Activated CD4-positive, alpha-beta memory T cell treated with anti-CD3 and anti-CD28 coated beads for 36 hours (primary cell): Measurements from ENCODE around the gene METTL13. TPM values are rescaled to one million over a fixed set of nuclear protein-coding genes. Genes with fewer than 3 reads are reported as not detected.

ENCODE experiments used
- CTCF ChIA-PET: fragments of 350-600 bp; sonication (Branson Sonifier 250); formaldehyde crosslinking; loops from one replicate; lab custom pipeline; 2021; ENCODE audit warnings: antibody characterized with exemption, inconsistent platforms; lab: Charles Lee
- POLR2A ChIA-PET: fragments of 350-600 bp; sonication (Branson Sonifier 250); formaldehyde crosslinking; loops from one replicate; lab custom pipeline; 2021; ENCODE audit warnings: antibody characterized with exemption; lab: Charles Lee
- DNase-seq: peaks from one replicate; pipeline ENCODE4 v3.0.0-alpha.2; 2020
- H3K27ac Mint-ChIP-seq: one replicate; pipeline ENCODE4 v1.8.0; 2021; ENCODE audit warnings: mixed read lengths
- H3K27me3 Mint-ChIP-seq: one replicate; pipeline ENCODE4 v1.8.0; 2021; ENCODE audit warnings: mixed read lengths
- H3K36me3 Mint-ChIP-seq: one replicate; pipeline ENCODE4 v1.8.0; 2021; ENCODE audit warnings: mixed read lengths
- H3K4me1 Mint-ChIP-seq: one replicate; pipeline ENCODE4 v1.8.0; 2021; ENCODE audit warnings: low read depth, mixed read lengths
- H3K4me3 Mint-ChIP-seq: one replicate; pipeline ENCODE4 v1.8.0; 2021; ENCODE audit warnings: mild to moderate bottlenecking, mixed read lengths
- H3K9me3 Mint-ChIP-seq: one replicate; pipeline ENCODE4 v1.8.0; 2021; ENCODE audit warnings: mixed read lengths
- intact Hi-C: fragments of 100-400 bp; cut with micrococcal nuclease; formaldehyde crosslinking; loops from one replicate; pipeline ENCODE4 v1.15.1; 2023
- total RNA-seq, 2 experiments: library from RNA; stranded (reverse); gene quantifications; one replicate each; pipeline ENCODE4 v1.2.3, GENCODE V29; 2021

METTL13 gene
- total RNA-seq, 2 experiments from 2014 or later, result 45.6 to 49.8 TPM

- Mint-ChIP-seq H3K9me3 (peaks cover 25% of the 10 kb centered on the region), H3K36me3 (peaks cover 16% of the 10 kb centered on the region), H3K27ac (no peak overlapping the region), H3K4me1 (no peaks in the 10 kb centered on the region), H3K27me3 (no peaks in the 10 kb centered on the region), H3K4me3 (no peak overlapping the region)
- CTCF ChIA-PET, result no interaction called here
- no peak for DNase-seq
- intact Hi-C loops, result no loop called here
- POLR2A ChIA-PET, result no interaction called here
These were observed 47.3 kb downstream of the METTL13 start for GRCh38 chr1:171828794-171829193.

GRCh38 chr1:171833091-171833825, 51.8 kb downstream of the METTL13 start:
- intact Hi-C loops, result no loop called here
- Mint-ChIP-seq H3K4me1 (no peaks in the 10 kb centered on the region), H3K9me3 (no peaks in the 10 kb centered on the region), H3K27me3 (no peaks in the 10 kb centered on the region), H3K27ac (no peak overlapping the region), H3K36me3 (no peaks in the 10 kb centered on the region), H3K4me3 (no peak overlapping the region)
- CTCF ChIA-PET, result interaction anchor here (0.6 kb wide), 1 partner anchor 21 kb away, joined by 6 read pairs; no protein-coding TSS in a partner anchor
- DNase-seq, result no peak
- POLR2A ChIA-PET, result no interaction called here

GRCh38 chr1:171834821-171835220, 53.4 kb downstream of the METTL13 start:
- Mint-ChIP-seq H3K27ac (no peak overlapping the region), H3K4me1 (no peaks in the 10 kb centered on the region), H3K4me3 (no peak overlapping the region), H3K36me3 (no peaks in the 10 kb centered on the region), H3K27me3 (no peaks in the 10 kb centered on the region), H3K9me3 (no peaks in the 10 kb centered on the region)
- intact Hi-C loops, result no loop called here
- POLR2A ChIA-PET, result no interaction called here
- DNase-seq, result no peak
- CTCF ChIA-PET, result interaction anchor here (0.8 to 0.9 kb wide), 2 partner anchors 33 to 34 kb away, joined by 3 read pairs; no protein-coding TSS in a partner anchor

DNA sequence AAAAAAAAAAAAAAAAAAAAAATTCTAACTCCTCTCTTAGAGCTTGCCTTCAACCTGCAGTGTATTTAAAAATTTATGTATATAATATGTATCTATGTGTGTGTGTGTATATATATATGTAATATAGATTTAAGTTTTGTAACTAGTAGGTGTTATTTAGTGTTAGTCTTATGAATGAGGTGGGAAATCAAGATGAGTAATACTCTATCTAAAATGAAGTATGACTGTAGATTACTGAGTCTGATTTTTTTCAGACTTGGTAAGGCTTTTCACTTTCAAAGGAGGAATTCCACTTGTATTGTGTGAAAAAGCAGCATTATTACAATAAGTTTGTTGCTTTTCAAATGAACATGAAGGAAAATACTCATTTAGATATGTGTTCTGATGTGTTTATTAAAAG, 54.4 kb downstream of the METTL13 start:
- H3K4me1 Mint-ChIP-seq, result peaks cover 5% of the 10 kb centered on the region
- H3K27ac Mint-ChIP-seq, result no peak overlapping the region
- intact Hi-C loops, result no loop called here
- H3K9me3 Mint-ChIP-seq, result no peaks in the 10 kb centered on the region
- DNase-seq, result no peak
- ChIA-PET CTCF (interaction anchor here (0.6 kb wide), 1 partner anchor 34 kb away, joined by 3 read pairs; no protein-coding TSS in a partner anchor), POLR2A (no interaction called here)
- H3K27me3 Mint-ChIP-seq, result no peaks in the 10 kb centered on the region
- H3K36me3 Mint-ChIP-seq, result no peaks in the 10 kb centered on the region
- H3K4me3 Mint-ChIP-seq, result no peak overlapping the region

- CTCF ChIA-PET, result interaction anchor here (1.1 to 2.4 kb wide), 3 partner anchors 39 to 196 kb away, joined by 3 to 20 read pairs (median 4); no protein-coding TSS in a partner anchor
- H3K4me3 Mint-ChIP-seq, result peak within 1 kb of the TSS; percentile 77
- peaks cover 14% of the 10 kb centered on the region for H3K27me3 Mint-ChIP-seq
- no peaks in the 10 kb centered on the region for H3K36me3 Mint-ChIP-seq
- H3K4me1 Mint-ChIP-seq, result peaks cover 12% of the 10 kb centered on the region
- POLR2A ChIA-PET, result interaction anchor here (1.0 to 1.3 kb wide), 4 partner anchors 24 to 517 kb away, joined by 3 read pairs; no protein-coding TSS in a partner anchor
- H3K9me3 Mint-ChIP-seq, result no peaks in the 10 kb centered on the region
- intact Hi-C loops, result loop anchor here (1.0 to 5.0 kb wide), 4 partner anchors 24 to 99 kb away; partner anchors contain the start of genes METTL13 and VAMP4
- peak; percentile 81 for DNase-seq
- H3K27ac Mint-ChIP-seq, result no peak within 1 kb of the TSS
These were observed 59.8 kb downstream of the METTL13 start, which contains the start of gene DNM3 for GRCh38 chr1:171841050-171841910. TSS of gene DNM3 (plus strand) at chr1:171841498. CDS start at chr1:171841657, 159 bp downstream.

GRCh38 chr1:171841931-171842761, 60.7 kb downstream of the METTL13 start:
- intact Hi-C loops, result loop anchor here (1.0 to 5.0 kb wide), 4 partner anchors 25 to 100 kb away; partner anchors contain the start of genes METTL13 and VAMP4

GRCh38 chr1:171844381-171844780, 62.9 kb downstream of the METTL13 start:
- POLR2A ChIA-PET, result no interaction called here

More at GRCh38 chr1:171841931-171842761, 60.7 kb downstream of the METTL13 start:
- CTCF ChIA-PET, result interaction anchor here (1.1 to 2.4 kb wide), 3 partner anchors 40 to 197 kb away, joined by 3 to 20 read pairs (median 4); no protein-coding TSS in a partner anchor
- no peaks in the 10 kb centered on the region for H3K9me3 Mint-ChIP-seq
- no peaks in the 10 kb centered on the region for H3K36me3 Mint-ChIP-seq
- no peak overlapping the region for H3K27ac Mint-ChIP-seq
- peaks cover 12% of the 10 kb centered on the region for H3K4me1 Mint-ChIP-seq
- POLR2A ChIA-PET, result interaction anchor here (1.0 to 1.3 kb wide), 4 partner anchors 25 to 516 kb away, joined by 3 read pairs; no protein-coding TSS in a partner anchor
- peaks cover 14% of the 10 kb centered on the region for H3K27me3 Mint-ChIP-seq
- DNase-seq, result peak; percentile 22
- H3K4me3 Mint-ChIP-seq, result peak overlapping the region; percentile 77

GRCh38 chr1:171845998-171846397, 64.5 kb downstream of the METTL13 start:
- ChIA-PET POLR2A (no interaction called here), CTCF (no interaction called here)
- Mint-ChIP-seq H3K36me3 (no peaks in the 10 kb centered on the region), H3K27ac (no peak overlapping the region), H3K4me3 (no peak overlapping the region), H3K4me1 (peaks cover 7% of the 10 kb centered on the region), H3K27me3 (peaks cover 14% of the 10 kb centered on the region), H3K9me3 (no peaks in the 10 kb centered on the region)
- intact Hi-C loops, result no loop called here
- no peak for DNase-seq

More at GRCh38 chr1:171844381-171844780, 62.9 kb downstream of the METTL13 start:
- CTCF ChIA-PET, result interaction anchor here (0.9 to 1.0 kb wide), 2 partner anchors 39 to 44 kb away, joined by 4 read pairs; no protein-coding TSS in a partner anchor
- intact Hi-C loops, result loop anchor here (5.0 kb wide), 2 partner anchors 42 to 102 kb away; partner anchors contain the start of gene VAMP4
- H3K27me3 Mint-ChIP-seq, result peaks cover 14% of the 10 kb centered on the region
- H3K4me1 Mint-ChIP-seq, result peaks cover 12% of the 10 kb centered on the region
- no peaks in the 10 kb centered on the region for H3K36me3 Mint-ChIP-seq
- no peaks in the 10 kb centered on the region for H3K9me3 Mint-ChIP-seq
- no peak overlapping the region for H3K4me3 Mint-ChIP-seq
- no peak for DNase-seq
- H3K27ac Mint-ChIP-seq, result no peak overlapping the region

Other genes starting within 250 kb of the METTL13 start
- gene MYOCOS, start 159.4 kb upstream of the METTL13 start, total RNA-seq, result not detected
- gene MYOC, start 129.0 kb upstream of the METTL13 start, total RNA-seq, result not detected
- 10 to 100 TPM; 13.2 to 14.2 TPM for gene VAMP4, start 39.6 kb upstream of the METTL13 start, total RNA-seq
- 1 to 10 TPM in 1 of 2 experiments, under 1 TPM in 1; 0.93 to 1.2 TPM for gene DNM3, start 59.8 kb downstream of the METTL13 start, total RNA-seq